D341Med (cell line): ENCODE measurements around the gene GPR137.

ENCODE experiments used
- DNase-seq: peaks from one replicate; pipeline ENCODE4 v3.0.0; 2012; ENCODE audit warnings: low spot score

Gene GPR137

GRCh38 chr11:64264371-64264852, 21.2 kb upstream of the GPR137 start:
- no peak for DNase-seq

- no peak for DNase-seq
These were observed 20.2 kb upstream of the GPR137 start for GRCh38 chr11:64265176-64266160.

GRCh38 chr11:64266339-64266738, 19.3 kb upstream of the GPR137 start:
- DNase-seq, result no peak

- no peak for DNase-seq
These were observed 18.3 kb upstream of the GPR137 start for GRCh38 chr11:64267207-64267945.

- DNase-seq, result peak; percentile 63
These were observed 17.4 kb upstream of the GPR137 start for GRCh38 chr11:64268025-64268892.

- DNase-seq, result no peak
These were observed 16.6 kb upstream of the GPR137 start for GRCh38 chr11:64268893-64269539.

- peak; percentile 92 for DNase-seq
These were observed 16.0 kb upstream of the GPR137 start for GRCh38 chr11:64269540-64270220.

- no peak for DNase-seq
These were observed 10.4 kb upstream of the GPR137 start for GRCh38 chr11:64275031-64275800.

- no peak for DNase-seq
These were observed 9.8 kb upstream of the GPR137 start for GRCh38 chr11:64275841-64276240.

GRCh38 chr11:64276653-64277431, 8.8 kb upstream of the GPR137 start:
- no peak for DNase-seq

GRCh38 chr11:64278576-64279190, 7.0 kb upstream of the GPR137 start:
- no peak for DNase-seq

GRCh38 chr11:64281957-64282770, 3.5 kb upstream of the GPR137 start:
- no peak for DNase-seq

- DNase-seq, result no peak
These were observed 2.6 kb upstream of the GPR137 start for GRCh38 chr11:64283092-64283491.

GRCh38 chr11:64284048-64284961, 1.3 kb upstream of the GPR137 start, which contains the start of gene BAD:
BAD (minus strand) TSS chr11:64284665; CDS start chr11:64284368, 297 bp downstream.
- peak; percentile 98 for DNase-seq

- peak; percentile 74 for DNase-seq
These were observed 495 bp downstream of the GPR137 start for GRCh38 chr11:64285885-64286800.

GRCh38 chr11:64286801-64287159, 1.1 kb downstream of the GPR137 start:
- no peak for DNase-seq
